ENCODE measurements around the gene LYL1. TPM values are rescaled to one million over a fixed set of nuclear protein-coding genes. Genes with fewer than 3 reads are reported as not detected.

Gene LYL1
- total RNA-seq, 1 experiment from 2014 or later = 0.63 TPM

GRCh38 chr19:13112555-13112954, 9.9 kb upstream of the LYL1 start:
- Histone ChIP-seq H3K56ac (ENCODE audit: insufficient read length, low read depth, low read length) (no peak overlapping the region), H2BK12ac (ENCODE audit: insufficient read length, low read depth, low read length) (no peak overlapping the region), H4K20me1 (ENCODE audit: control insufficient read depth, insufficient read depth, insufficient read length) (no peaks in the 10 kb centered on the region), H2BK5ac (ENCODE audit: insufficient read length, low read length) (no peak overlapping the region), H3K9ac (ENCODE audit: extremely low read depth, insufficient read length, low read length) (no peak overlapping the region), H2AFZ (ENCODE audit: low read length) (no peak overlapping the region), H3K79me1 (ENCODE audit: insufficient read depth, low read depth, low read length, poor library complexity, severe bottlenecking) (no peaks in the 10 kb centered on the region), H4K91ac (ENCODE audit: insufficient read length, low read depth, low read length) (no peak overlapping the region), H3K14ac (ENCODE audit: insufficient read depth, low read length) (no peak overlapping the region), H2BK120ac (ENCODE audit: low read depth, low read length, poor library complexity, severe bottlenecking) (no peak overlapping the region), H3K79me2 (ENCODE audit: insufficient read depth, low read length) (peaks cover 7% of the 10 kb centered on the region; the same call in 1 of the 2 replicates), H4K5ac (ENCODE audit: insufficient read length, low read depth, low read length) (no peak overlapping the region), H3K23ac (ENCODE audit: insufficient read length, low read depth, low read length) (no peak overlapping the region), H3K4ac (ENCODE audit: low read depth, low read length) (no peak overlapping the region), H2BK20ac (ENCODE audit: low read depth, low read length, poor library complexity, severe bottlenecking) (no peak overlapping the region), H3K27ac (ENCODE audit: insufficient read length, low read depth, low read length) (no peak overlapping the region), H4K8ac (replicated peaks; ENCODE audit: insufficient read length, low read depth, low read length) (no peak overlapping the region), H3K18ac (ENCODE audit: insufficient read length, low read depth, low read length) (no peak overlapping the region), H3T11ph (ENCODE audit: low read length) (no peak overlapping the region), H3K27me3 (ENCODE audit: insufficient read depth, low read length) (no peaks in the 10 kb centered on the region), H3K4me1 (ENCODE audit: insufficient read depth, low read length) (no peaks in the 10 kb centered on the region), H2BK15ac (ENCODE audit: low read depth, low read length) (no peak overlapping the region), H3K4me2 (ENCODE audit: insufficient read depth, insufficient read length, low read length) (no peak overlapping the region), H2AK5ac (ENCODE audit: insufficient read length, low read length) (no peak overlapping the region), H3K9me3 (ENCODE audit: control insufficient read depth, low read depth, low read length) (no peaks in the 10 kb centered on the region), H3K23me2 (ENCODE audit: insufficient read length, low read depth, low read length, poor library complexity, severe bottlenecking) (peaks cover 7% of the 10 kb centered on the region)
- no CpG with 5 or more reads among the region's 10 CpGs for WGBS (ENCODE audit: extremely low coverage, insufficient read length, low lambda C conversion rate)
- H3K9me3 Mint-ChIP-seq = peaks cover 0 to 1% of the 10 kb centered on the region in 2 experiments; a peak in 2 of 5 replicates
- TF ChIP-seq CTCF (conservative IDR thresholded peaks at IDR 0.05) = no peak
- peaks cover 11 to 13% of the 10 kb centered on the region in 2 experiments for H3K4me1 Mint-ChIP-seq
- DNase-seq = no peak
- H3K36me3 Mint-ChIP-seq (ENCODE audit: insufficient read depth in 1 of 3, low read depth in 3 of 3) = peaks cover 12 to 49% (median 38%) of the 10 kb centered on the region in 3 experiments; a peak in 6 of 7 replicates
- no peak overlapping the region for H3K27ac Mint-ChIP-seq
- no peak overlapping the region for H3K4me3 Mint-ChIP-seq
- H3K27me3 Mint-ChIP-seq (ENCODE audit: low read depth) = no peaks in the 10 kb centered on the region

Measured in H9 (cell line).